GM19468 (cell line): Measurements from ENCODE around the gene DECR2.
A peak's percentile ranks its signal among the peaks of the same experiment; 100 is the strongest.
"Not testable (repeated sequence)": the region's sequence is repeated elsewhere in the genome, so short reads cannot be mapped to it uniquely, and the experiment has no call there.

Experiments
- ATAC-seq: cut with Tn5 transposase; IDR thresholded peaks from one replicate; pipeline ENCODE4 v1.9.1; 2021; ENCODE audit warnings: mild to moderate bottlenecking, moderate library complexity, moderate number of reproducible peaks; ENCODE audit not compliant: unreplicated experiment; ENCODE audit errors: extremely low read depth

DECR2 gene

GRCh38 chr16:401468-402348 is at the start of gene DECR2:
Gene DECR2 (plus strand): TSS chr16:401885. CDS start chr16:401964, 79 bp downstream.
- ATAC-seq: peak; percentile 23

DNA sequence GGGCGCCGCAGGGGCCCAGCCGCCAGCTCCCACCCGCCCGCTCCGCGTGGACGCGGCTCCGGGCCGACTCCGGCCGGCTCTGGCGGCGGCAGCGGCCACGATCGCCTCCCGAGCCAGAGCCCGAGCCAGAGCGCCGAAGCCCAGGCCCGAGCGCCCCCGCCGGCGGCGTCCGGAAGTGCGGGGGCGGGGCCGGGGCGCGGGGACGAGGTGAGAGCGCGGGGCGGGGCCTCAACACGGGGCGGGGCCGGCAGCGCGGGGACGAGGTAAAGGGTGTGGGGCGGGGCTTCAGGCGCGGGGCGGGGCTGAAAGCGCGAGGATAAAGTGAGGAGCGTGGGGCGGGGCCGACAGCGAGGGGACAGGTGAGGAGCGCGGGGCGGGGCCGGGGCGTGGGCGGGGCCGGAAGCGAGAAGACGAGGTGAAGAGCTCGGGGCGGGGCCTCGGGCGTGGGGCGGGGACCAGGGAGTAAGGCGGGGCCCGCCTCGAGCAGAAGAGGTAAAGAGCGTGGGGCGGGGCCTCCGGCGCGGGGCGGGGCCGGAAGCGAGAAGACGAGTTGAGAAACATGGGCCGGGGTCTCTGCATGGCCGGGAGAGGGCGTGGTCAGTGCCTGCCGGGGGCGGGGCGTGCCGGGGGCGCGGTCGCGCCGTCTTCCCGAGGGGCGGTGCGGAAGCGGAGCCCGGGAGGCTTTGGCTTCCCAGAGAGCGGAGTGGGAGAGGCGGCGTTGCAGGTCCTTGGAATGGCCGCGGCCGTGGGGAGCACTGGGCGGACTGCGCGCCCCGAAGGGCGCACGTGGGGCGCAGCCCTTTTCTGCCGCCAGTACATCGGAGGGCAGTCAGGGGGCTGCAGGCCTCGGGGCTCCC is 48.9 kb upstream of the DECR2 start, which contains the start of gene AXIN1:
TSS of gene AXIN1 (minus strand) at position 177 of the 857 bp plus-strand sequence. CDS start 5,698 bp downstream, outside the sequence.
- peak; percentile 23 for ATAC-seq

GRCh38 chr16:353404-354290 is 48.0 kb upstream of the DECR2 start:
- no peak for ATAC-seq

GRCh38 chr16:354291-354881 is 47.3 kb upstream of the DECR2 start:
- no peak for ATAC-seq

DNA sequence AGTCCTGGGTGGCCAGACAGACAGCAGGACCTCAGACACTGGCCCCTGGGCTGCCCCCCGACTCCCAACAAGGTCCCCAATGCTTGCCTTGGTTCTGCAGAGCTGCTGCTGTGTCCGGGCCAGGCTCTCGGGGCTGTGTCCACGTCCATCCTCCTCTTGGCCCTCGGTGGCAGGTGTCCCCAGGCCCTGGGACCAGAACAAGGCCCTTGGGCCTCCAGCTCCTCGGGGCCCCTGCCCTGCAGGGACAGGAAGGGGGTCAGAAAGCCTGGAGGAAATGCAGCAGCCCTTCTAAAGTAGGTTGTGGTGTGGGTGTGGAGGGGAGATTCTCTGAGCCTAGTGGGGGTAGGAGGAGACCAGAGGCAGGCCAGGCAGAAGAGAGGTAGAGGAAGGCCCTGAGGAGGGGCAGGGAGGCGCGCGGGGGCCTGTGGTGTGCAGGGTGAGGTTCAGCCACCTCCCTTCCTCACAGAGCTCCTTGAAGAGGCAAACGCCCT is 46.7 kb upstream of the DECR2 start:
- ATAC-seq: no peak

DNA sequence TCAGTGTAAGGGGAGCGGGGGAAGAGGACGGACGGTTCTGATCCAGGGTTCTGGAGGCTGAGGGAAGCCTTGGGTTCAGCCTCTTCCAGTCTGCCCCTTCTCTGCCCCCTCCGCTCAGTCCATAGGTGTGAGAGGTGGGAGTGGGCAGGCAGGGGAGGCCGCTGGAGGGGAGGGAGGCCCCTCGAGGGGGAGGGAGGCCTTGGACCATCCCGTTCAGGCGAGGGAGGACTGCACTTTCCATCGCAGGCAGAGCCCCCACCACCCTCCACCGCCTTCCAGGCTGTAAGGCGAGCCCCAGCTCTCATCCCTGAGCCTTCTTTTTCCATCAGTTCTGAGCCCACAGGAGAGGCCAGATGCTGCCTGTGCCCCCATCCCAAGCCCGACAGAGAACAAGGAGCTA is 44.9 kb upstream of the DECR2 start:
- no peak for ATAC-seq

- ATAC-seq: no peak
Measured at GRCh38 chr16:359067-359763, 42.5 kb upstream of the DECR2 start.

GRCh38 chr16:359871-360697 is 41.6 kb upstream of the DECR2 start:
- no peak for ATAC-seq

DNA sequence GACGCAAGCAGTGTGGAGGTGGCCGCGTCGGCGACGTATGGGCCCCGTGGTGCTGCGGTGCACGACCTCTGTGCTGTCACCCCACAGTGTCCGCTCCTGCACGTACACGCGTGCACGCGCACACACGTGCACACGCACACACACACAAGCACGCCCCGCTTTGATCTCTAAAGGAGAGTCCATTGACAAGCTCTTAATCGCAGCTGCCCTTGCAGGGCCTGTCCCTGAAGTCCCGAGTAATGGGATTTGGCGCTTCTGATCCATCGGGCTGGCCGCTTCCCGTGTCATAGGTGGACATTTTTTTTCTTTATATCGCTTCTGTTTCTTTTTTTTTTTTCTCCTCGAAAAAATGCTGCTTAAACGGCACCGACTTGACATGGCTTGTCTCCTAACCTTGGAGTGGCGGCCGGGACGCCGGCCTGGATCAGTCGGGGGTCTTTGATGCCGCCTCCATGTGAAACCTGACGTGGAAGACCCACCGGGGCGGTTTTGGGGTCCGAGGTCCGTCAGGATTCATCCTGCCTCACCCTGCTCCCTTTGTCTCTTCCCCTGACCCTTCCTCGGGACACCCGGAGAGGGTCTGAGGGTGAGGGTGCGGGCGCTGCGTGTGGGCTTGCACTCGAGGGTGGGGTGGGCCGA is 40.9 kb upstream of the DECR2 start:
- no peak for ATAC-seq

- no peak for ATAC-seq
Measured at GRCh38 chr16:361341-361871, 40.3 kb upstream of the DECR2 start.

DNA sequence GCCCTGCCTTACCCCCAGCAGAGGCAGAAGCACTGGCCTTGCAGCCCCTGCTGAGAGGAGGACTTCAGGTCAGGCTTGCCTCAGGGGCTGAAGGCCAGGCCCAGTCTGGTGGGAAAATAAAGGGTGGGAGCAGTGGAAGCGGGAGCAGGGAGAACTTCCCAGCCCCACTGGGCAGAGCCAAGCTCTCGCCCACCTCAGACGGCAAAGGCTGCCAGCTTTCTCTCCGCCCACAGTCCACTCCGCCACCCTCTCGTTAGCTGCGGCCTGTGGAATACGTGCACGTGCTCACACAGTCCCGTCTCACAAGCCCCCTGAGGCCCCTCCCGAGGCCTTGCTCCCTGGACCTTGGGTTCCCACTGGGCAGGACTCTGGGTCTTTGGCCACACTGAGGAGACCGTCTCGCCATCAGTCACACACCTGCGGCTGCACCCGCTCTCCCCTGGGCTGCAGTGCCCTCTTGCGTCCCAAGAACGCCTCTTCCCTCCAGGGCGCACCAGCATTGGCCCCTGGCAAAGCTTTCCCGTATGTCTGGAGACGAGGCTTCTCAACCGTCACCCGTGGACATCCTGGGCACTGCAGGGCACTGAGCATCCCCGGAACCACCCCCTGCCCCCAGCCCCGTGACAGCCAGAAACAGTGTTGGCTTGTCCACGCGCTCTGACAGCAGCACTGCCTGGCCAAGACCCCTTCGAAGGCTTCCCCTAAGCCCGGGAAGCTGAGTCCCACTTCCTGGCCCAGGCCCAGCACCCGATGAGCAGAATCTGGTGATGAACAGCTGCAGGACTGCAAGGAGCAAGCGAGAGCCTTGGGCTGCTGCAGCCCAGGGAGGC is 39.6 kb upstream of the DECR2 start:
- ATAC-seq: no peak

GRCh38 chr16:362702-362999 is 39.0 kb upstream of the DECR2 start:
- ATAC-seq: not testable (repeated sequence)

- ATAC-seq: no peak
Measured at GRCh38 chr16:363110-363765, 38.4 kb upstream of the DECR2 start.

DNA sequence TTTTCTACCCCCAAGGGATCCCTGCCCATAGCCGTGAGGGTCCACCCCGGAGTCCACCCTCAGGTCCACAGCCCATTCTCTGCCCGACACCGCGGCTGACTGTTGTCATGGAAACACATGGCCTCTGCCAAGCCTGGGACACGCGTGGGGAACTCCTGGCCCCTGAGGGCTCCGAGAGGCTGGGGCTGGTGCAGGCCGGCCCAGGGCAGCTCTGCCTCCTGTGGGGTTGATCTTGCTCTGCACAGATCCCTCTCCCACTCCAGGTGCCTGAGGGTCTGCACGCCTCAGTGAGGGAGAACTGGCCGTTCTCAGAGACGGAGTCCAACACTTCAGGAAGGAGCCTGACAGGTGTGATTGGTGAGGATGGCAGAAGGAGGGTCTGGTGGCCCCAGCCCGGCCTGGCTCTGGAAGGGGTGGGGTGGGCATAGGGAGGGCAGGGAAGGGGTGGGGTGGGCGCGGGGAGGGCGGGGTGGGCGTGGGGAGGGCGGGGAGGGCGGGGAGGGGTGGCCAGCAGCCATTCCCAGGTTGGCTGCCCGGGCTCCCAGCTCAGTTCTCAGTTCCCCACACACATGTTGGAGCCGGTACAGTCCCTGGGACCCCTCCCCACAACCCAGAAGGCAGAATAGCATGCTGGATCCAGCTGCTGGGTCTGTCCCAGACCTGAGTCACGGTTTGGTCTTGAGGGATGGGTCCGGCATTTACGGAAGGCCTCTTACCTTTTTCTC is 37.8 kb upstream of the DECR2 start:
- no peak for ATAC-seq
